ENCODE results near the gene TRIM62. TPM values are rescaled to one million over a fixed set of nuclear protein-coding genes. Genes with fewer than 3 reads are reported as not detected.

The TRIM62 gene
- total and polyA plus RNA-seq, 2 experiments from 2014 or later, result 2.5 to 4.2 TPM

DNA sequence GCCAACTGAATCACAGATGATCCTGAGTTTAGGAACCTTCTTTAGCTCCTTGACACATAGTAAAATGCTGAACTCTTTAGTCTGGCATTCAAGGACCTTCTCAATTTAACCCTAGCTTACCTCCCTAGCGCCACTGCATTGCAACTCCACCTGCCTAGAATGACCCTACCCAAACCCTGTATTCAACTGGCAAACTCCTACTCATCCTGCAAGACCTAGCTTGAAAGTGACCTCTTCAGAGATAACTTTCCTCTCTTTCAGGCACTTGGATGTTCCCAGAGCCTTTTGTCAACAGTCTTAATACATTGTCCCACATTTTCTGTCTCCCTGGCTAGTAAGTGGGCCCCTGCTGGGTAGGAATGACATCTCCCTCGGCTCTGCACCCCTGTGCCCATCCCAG lies 19.7 kb downstream of the TRIM62 start:
- Histone ChIP-seq H2AFZ (no peak overlapping the region), H3K4me3 (no peak overlapping the region), H3K9me3 (ENCODE audit: low read depth) (no peaks in the 10 kb centered on the region), H3K27ac (peak overlapping the region; percentile 43), H4K20me1 (ENCODE audit: insufficient read depth, poor library complexity, severe bottlenecking) (no peaks in the 10 kb centered on the region), H3K4me2 (no peak overlapping the region), H3K79me2 (no peaks in the 10 kb centered on the region), H3K36me3 (replicated peaks; ENCODE audit: insufficient read depth, low read depth) (no peaks in the 10 kb centered on the region), H3K9me2 (replicated peaks; ENCODE audit: insufficient read depth) (no peaks in the 10 kb centered on the region), H3K4me1 (ENCODE audit: insufficient read depth) (peaks cover 17% of the 10 kb centered on the region), H3K27me3 (no peaks in the 10 kb centered on the region)
- no peak for DNase-seq (ENCODE audit: low spot score)
- TF ChIP-seq EZH2phosphoT487 (IDR thresholded peaks at IDR 0.05; ENCODE audit: low read depth, severe bottlenecking, unreplicated experiment) (no peak), CTCF (IDR thresholded peaks at IDR 0.05; ENCODE audit: poor library complexity) (no peak), EZH2 (IDR thresholded peaks at IDR 0.05; ENCODE audit: borderline replicate concordance) (no peak)
- 91% methylated on average over 2 of the region's 2 CpGs for WGBS (ENCODE audit: low lambda C conversion rate, missing lambda C conversion rate)

GRCh38 chr1:33161061-33161681 lies 20.7 kb downstream of the TRIM62 start:
- no peak for TF ChIP-seq CTCF (IDR thresholded peaks at IDR 0.05; ENCODE audit: poor library complexity)
- TF ChIP-seq EZH2phosphoT487 (IDR thresholded peaks at IDR 0.05; ENCODE audit: low read depth, severe bottlenecking, unreplicated experiment), result no peak
- no peak for TF ChIP-seq EZH2 (IDR thresholded peaks at IDR 0.05; ENCODE audit: borderline replicate concordance)

GRCh38 chr1:33159577-33159976 lies 22.3 kb downstream of the TRIM62 start:
- DNase-seq (ENCODE audit: low spot score), result no peak
- no peaks in the 10 kb centered on the region for H4K20me1 ChIP-seq (ENCODE audit: insufficient read depth, poor library complexity, severe bottlenecking)
- no peak overlapping the region for H3K4me3 ChIP-seq
- H3K4me2 ChIP-seq, result no peak overlapping the region
- H3K27me3 ChIP-seq, result no peaks in the 10 kb centered on the region
- no peaks in the 10 kb centered on the region for H3K9me2 ChIP-seq (replicated peaks; ENCODE audit: insufficient read depth)
- 97% methylated on average over 22 of the region's 26 CpGs for WGBS (ENCODE audit: low lambda C conversion rate, missing lambda C conversion rate)
- no peaks in the 10 kb centered on the region for H3K9me3 ChIP-seq (ENCODE audit: low read depth)
- no peak overlapping the region for H3K27ac ChIP-seq
- peaks cover 17% of the 10 kb centered on the region for H3K4me1 ChIP-seq (ENCODE audit: insufficient read depth)
- H3K79me2 ChIP-seq, result no peaks in the 10 kb centered on the region
- H3K36me3 ChIP-seq (replicated peaks; ENCODE audit: insufficient read depth, low read depth), result no peaks in the 10 kb centered on the region
- H2AFZ ChIP-seq, result no peak overlapping the region
- TF ChIP-seq CTCF (IDR thresholded peaks at IDR 0.05; ENCODE audit: poor library complexity), result no peak
- no peak for TF ChIP-seq EZH2 (IDR thresholded peaks at IDR 0.05; ENCODE audit: borderline replicate concordance)
- TF ChIP-seq EZH2phosphoT487 (IDR thresholded peaks at IDR 0.05; ENCODE audit: low read depth, severe bottlenecking, unreplicated experiment), result no peak

More at GRCh38 chr1:33161061-33161681, 20.7 kb downstream of the TRIM62 start:
- WGBS (ENCODE audit: low lambda C conversion rate, missing lambda C conversion rate), result 47% methylated on average over 25 of the region's 25 CpGs
- peak; percentile 69 for DNase-seq (ENCODE audit: low spot score)
- Histone ChIP-seq H3K4me1 (ENCODE audit: insufficient read depth) (peaks cover 17% of the 10 kb centered on the region), H3K9me2 (replicated peaks; ENCODE audit: insufficient read depth) (no peaks in the 10 kb centered on the region), H3K4me3 (no peak overlapping the region), H3K27ac (peak overlapping the region; percentile 76), H3K4me2 (peak overlapping the region; percentile 16), H3K79me2 (no peaks in the 10 kb centered on the region), H4K20me1 (ENCODE audit: insufficient read depth, poor library complexity, severe bottlenecking) (no peaks in the 10 kb centered on the region), H3K27me3 (no peaks in the 10 kb centered on the region), H3K9me3 (ENCODE audit: low read depth) (no peaks in the 10 kb centered on the region), H3K36me3 (replicated peaks; ENCODE audit: insufficient read depth, low read depth) (no peaks in the 10 kb centered on the region), H2AFZ (no peak overlapping the region)

Data from hepatocyte (in vitro differentiated cells).